HTERT RPE-1 (cell line): Measurements from ENCODE around the gene HPSE2.

Source experiments
- in situ Hi-C: fragments of 300-500 bp; cut with MboI; formaldehyde crosslinking; loops from 4 replicates; pipeline ENCODE4 v1.14.3; 2020; ENCODE audit warnings: low sequenced_read_pairs

Gene HPSE2

GRCh38 chr10:98472196-98472595, 763.5 kb downstream of the HPSE2 start:
- in situ Hi-C loops = no loop called here

- in situ Hi-C loops = no loop called here
Measured at GRCh38 chr10:98470850-98471249, 764.8 kb downstream of the HPSE2 start.

- in situ Hi-C loops = no loop called here
Measured at GRCh38 chr10:98469001-98469931, 766.4 kb downstream of the HPSE2 start.

- in situ Hi-C loops = no loop called here
Measured at GRCh38 chr10:98467506-98468318, 767.9 kb downstream of the HPSE2 start.

- in situ Hi-C loops = no loop called here
Measured at GRCh38 chr10:98466861-98467505, 768.7 kb downstream of the HPSE2 start.

GRCh38 chr10:98465866-98466265, 769.8 kb downstream of the HPSE2 start:
- in situ Hi-C loops = no loop called here

GRCh38 chr10:98463976-98464754, 771.5 kb downstream of the HPSE2 start:
- in situ Hi-C loops = no loop called here

GRCh38 chr10:98463016-98463415, 772.6 kb downstream of the HPSE2 start:
- in situ Hi-C loops = no loop called here

GRCh38 chr10:98461500-98461842, 774.2 kb downstream of the HPSE2 start:
- in situ Hi-C loops = no loop called here

- in situ Hi-C loops = no loop called here
Measured at GRCh38 chr10:98460837-98461499, 774.7 kb downstream of the HPSE2 start.

- in situ Hi-C loops = no loop called here
Measured at GRCh38 chr10:98458809-98459784, 776.6 kb downstream of the HPSE2 start.

GRCh38 chr10:98457721-98458120, 777.9 kb downstream of the HPSE2 start:
- in situ Hi-C loops = no loop called here

GRCh38 chr10:98456686-98457482, 778.8 kb downstream of the HPSE2 start:
- in situ Hi-C loops = no loop called here

- in situ Hi-C loops = no loop called here
Measured at GRCh38 chr10:98456043-98456570, 779.5 kb downstream of the HPSE2 start.

- in situ Hi-C loops = no loop called here
Measured at GRCh38 chr10:98453729-98454128, 781.9 kb downstream of the HPSE2 start.

GRCh38 chr10:98450618-98451017, 785.0 kb downstream of the HPSE2 start:
- in situ Hi-C loops = no loop called here

- in situ Hi-C loops = no loop called here
Measured at GRCh38 chr10:98449287-98449686, 786.4 kb downstream of the HPSE2 start.

GRCh38 chr10:98446661-98447221, 788.9 kb downstream of the HPSE2 start, which contains the start of gene HPS1:
TSS of gene HPS1 (minus strand) at chr10:98446935. CDS start at chr10:98443240, 3,695 bp downstream.
- in situ Hi-C loops = no loop called here
